Activated T-cell treated with anti-CD3 and anti-CD28 coated beads, Interleukin-2, amount 50 U/mL, for 1 hour (primary cell): Measurements from ENCODE around the gene STK32B.
"Not testable (repeated sequence)": the region's sequence is repeated elsewhere in the genome, so short reads cannot be mapped to it uniquely, and the experiment has no call there.

ENCODE experiments used
- DNase-seq: peaks from one replicate; pipeline ENCODE4 v3.0.0-alpha.2; 2020

Gene STK32B

GRCh38 chr4:5032813-5033212 is 18.5 kb upstream of the STK32B start:
- DNase-seq, result no peak

GRCh38 chr4:5033281-5033841 is 17.9 kb upstream of the STK32B start:
- no peak for DNase-seq

GRCh38 chr4:5034206-5034605 is 17.1 kb upstream of the STK32B start:
- no peak for DNase-seq

GRCh38 chr4:5036239-5036638 is 15.0 kb upstream of the STK32B start:
- DNase-seq, result no peak

- DNase-seq, result no peak
These were observed 13.4 kb upstream of the STK32B start for GRCh38 chr4:5037553-5038551.

GRCh38 chr4:5039800-5040199 is 11.5 kb upstream of the STK32B start:
- DNase-seq, result no peak

GRCh38 chr4:5040856-5041620 is 10.2 kb upstream of the STK32B start:
- no peak for DNase-seq

- no peak for DNase-seq
These were observed 9.6 kb upstream of the STK32B start for GRCh38 chr4:5041699-5042098.

GRCh38 chr4:5043579-5043978 is 7.7 kb upstream of the STK32B start:
- no peak for DNase-seq

- no peak for DNase-seq
These were observed 6.9 kb upstream of the STK32B start for GRCh38 chr4:5044341-5044740.

GRCh38 chr4:5045097-5045496 is 6.2 kb upstream of the STK32B start:
- DNase-seq, result no peak

- DNase-seq, result no peak
These were observed 2.6 kb upstream of the STK32B start for GRCh38 chr4:5048721-5049120.

- DNase-seq, result no peak
These were observed 581 bp upstream of the STK32B start for GRCh38 chr4:5050520-5051277.

- no peak for DNase-seq
These were observed 973 bp downstream of the STK32B start for GRCh38 chr4:5052204-5052702.

- DNase-seq, result no peak
These were observed 1.6 kb downstream of the STK32B start for GRCh38 chr4:5052726-5053425.

- DNase-seq, result no peak
These were observed 3.3 kb downstream of the STK32B start for GRCh38 chr4:5054532-5054931.

- no peak for DNase-seq
These were observed 4.1 kb downstream of the STK32B start for GRCh38 chr4:5055411-5055810.

- DNase-seq, result no peak
These were observed 14.8 kb downstream of the STK32B start for GRCh38 chr4:5066101-5066500.

- DNase-seq, result not testable (repeated sequence)
These were observed 15.7 kb downstream of the STK32B start for GRCh38 chr4:5066968-5067367.

- DNase-seq, result no peak
These were observed 16.6 kb downstream of the STK32B start for GRCh38 chr4:5067908-5068307.

- no peak for DNase-seq
These were observed 18.6 kb downstream of the STK32B start for GRCh38 chr4:5069901-5070300.

- DNase-seq, result no peak
These were observed 21.7 kb downstream of the STK32B start for GRCh38 chr4:5072948-5073347.
